Adrenal gland (tissue), 5 donors: ENCODE measurements around the gene CHST14.

ENCODE experiments used
- CTCF ChIP-seq, 6 experiments: fragments of 450-650 bp in 4 of 6; fragments of 200-600 bp in 2 of 6; sonication (generic) in 1 of 6; IDR thresholded peaks; 1 replicate in 5 of 6; 2 replicates in 1 of 6; pipeline versions ENCODE4 v1.5.1 to v1.8.0; 2016 to 2021; ENCODE audit warnings: antibody characterized with exemption in 6 of 6, mild to moderate bottlenecking in 2 of 6, moderate library complexity in 1 of 6
- POLR2A ChIP-seq, 2 donors: fragments of 450-650 bp; IDR thresholded peaks; one replicate each; pipeline ENCODE4 v1.6.1; 2017; ENCODE audit warnings: antibody characterized with exemption in 2 of 2, mild to moderate bottlenecking in 2 of 2, moderate library complexity in 1 of 2
- donor health status: DM: no; HTN: no; CAD: no.

- TF ChIP-seq CTCF (IDR thresholded peaks at IDR 0.05) (no peak), POLR2A (IDR thresholded peaks at IDR 0.05) (no peak)
Measured at GRCh38 chr15:40486066-40486770, 15.4 kb downstream of the CHST14 start.
